Skeletal muscle tissue (tissue), 4 donors: ENCODE results near the gene GFPT1. TPM values are rescaled to one million over a fixed set of nuclear protein-coding genes. Genes with fewer than 3 reads are reported as not detected.
"Not testable (repeated sequence)": the region's sequence is repeated elsewhere in the genome, so short reads cannot be mapped to it uniquely, and the experiment has no call there.

Experiments
- H3K27ac ChIP-seq: one replicate; pipeline ENCODE4 v1.7.0; 2013; ENCODE audit warnings: mild to moderate bottlenecking, low read depth, low read length, inconsistent platforms
- H3K27me3 ChIP-seq, 3 donors: one replicate each; pipeline ENCODE4 v1.7.0; 2013; ENCODE audit warnings: low read length in 3 of 3; ENCODE audit not compliant: control insufficient read depth in 3 of 3, insufficient read depth in 3 of 3
- H3K36me3 ChIP-seq, 3 donors: one replicate each; pipeline ENCODE4 v1.7.0; 2013; ENCODE audit warnings: low read length in 3 of 3; ENCODE audit not compliant: control insufficient read depth in 3 of 3, insufficient read depth in 3 of 3
- H3K4me1 ChIP-seq, 3 donors: one replicate each; pipeline ENCODE4 v1.7.0; 2013; ENCODE audit warnings: low read length in 3 of 3, mild to moderate bottlenecking in 3 of 3; ENCODE audit not compliant: control insufficient read depth in 3 of 3, insufficient read depth in 3 of 3
- H3K4me3 ChIP-seq, 3 donors: one replicate each; pipeline ENCODE4 v1.7.0; 2013; ENCODE audit warnings: low read length in 3 of 3
- H3K9ac ChIP-seq, 3 donors: one replicate each; pipeline ENCODE4 v1.7.0; 2013; ENCODE audit warnings: low read length in 3 of 3, mild to moderate bottlenecking in 3 of 3, moderate library complexity in 2 of 3, low read depth in 1 of 3
- H3K9me3 ChIP-seq, 3 donors: one replicate each; pipeline ENCODE4 v1.7.0; 2013; ENCODE audit warnings: low read length in 3 of 3; ENCODE audit not compliant: control insufficient read depth in 3 of 3
- total RNA-seq: library from RNA; depleted of rRNA; stranded (reverse); fragments of >200 nt; gene quantifications from one replicate; pipeline ENCODE4 v1.2.3, GENCODE V29; 2014
- donor health status: Osteomylitis.

Gene GFPT1
- 30.8 TPM for total RNA-seq

GRCh38 chr2:69386789-69387734 lies at the start of gene GFPT1:
GFPT1 (minus strand) TSS chr2:69387227; CDS start chr2:69387071, 156 bp downstream.
- no peaks in the 10 kb centered on the region for H3K9me3 ChIP-seq
- peak within 1 kb of the TSS; percentile 80 to 87 (median 86) for H3K4me3 ChIP-seq
- H3K27me3 ChIP-seq, result no peaks in the 10 kb centered on the region
- H3K4me1 ChIP-seq, result peaks cover 4 to 12% (median 6%) of the 10 kb centered on the region in 3 donors
- H3K9ac ChIP-seq, result peak within 1 kb of the TSS; percentile 73 to 84 (median 76)
- H3K27ac ChIP-seq, result peak within 1 kb of the TSS; percentile 75
- no peaks in the 10 kb centered on the region for H3K36me3 ChIP-seq

DNA sequence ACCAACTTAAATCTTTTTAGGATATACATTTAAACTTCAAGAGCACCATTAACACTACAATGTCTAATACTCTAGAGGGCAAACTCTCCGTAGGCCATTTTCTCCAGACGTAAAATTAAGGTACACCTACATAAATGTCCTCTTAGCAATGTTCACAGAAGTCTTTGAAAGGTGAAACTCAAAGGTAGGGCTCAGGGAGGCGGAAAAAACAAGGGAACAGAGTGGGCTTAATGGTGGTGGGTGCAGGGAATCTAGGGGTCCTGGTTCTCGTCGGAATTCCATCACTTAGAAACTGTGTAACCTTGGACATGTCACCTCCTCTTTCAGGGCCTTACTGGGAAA lies 49.5 kb upstream of the GFPT1 start:
- H3K9me3 ChIP-seq, result no peaks in the 10 kb centered on the region
- peak overlapping the region; percentile 79 to 98 (median 95) for H3K4me3 ChIP-seq
- H3K27me3 ChIP-seq, result no peaks in the 10 kb centered on the region
- H3K36me3 ChIP-seq, result peaks cover 0 to 2% (median 0%) of the 10 kb centered on the region in 3 donors
- H3K9ac ChIP-seq, result peak overlapping the region; percentile 88 to 99 (median 98)
- H3K27ac ChIP-seq, result peak overlapping the region; percentile 91
- H3K4me1 ChIP-seq, result peaks cover 15 to 23% (median 16%) of the 10 kb centered on the region in 3 donors

- Histone ChIP-seq H3K9me3 (no peaks in the 10 kb centered on the region), H3K9ac (no peak overlapping the region), H3K27ac (no peak overlapping the region), H3K4me1 (peaks cover 15 to 23% (median 16%) of the 10 kb centered on the region in 3 donors), H3K27me3 (no peaks in the 10 kb centered on the region), H3K36me3 (peaks cover 8 to 12% (median 9%) of the 10 kb centered on the region in 3 donors), H3K4me3 (no peak overlapping the region)
Measured at GRCh38 chr2:69434753-69435152, 47.7 kb upstream of the GFPT1 start.

GRCh38 chr2:69429491-69430183 lies 42.6 kb upstream of the GFPT1 start:
- H3K36me3 ChIP-seq, result peaks cover 17 to 28% (median 17%) of the 10 kb centered on the region in 3 donors
- no peak overlapping the region for H3K27ac ChIP-seq
- no peak overlapping the region for H3K4me3 ChIP-seq
- H3K9me3 ChIP-seq, result no peaks in the 10 kb centered on the region
- H3K9ac ChIP-seq, result no peak overlapping the region
- no peaks in the 10 kb centered on the region for H3K4me1 ChIP-seq
- no peaks in the 10 kb centered on the region for H3K27me3 ChIP-seq

- no peaks in the 10 kb centered on the region for H3K27me3 ChIP-seq
- peaks cover 17 to 28% (median 17%) of the 10 kb centered on the region in 3 donors for H3K36me3 ChIP-seq
- H3K9me3 ChIP-seq, result no peaks in the 10 kb centered on the region
- H3K4me3 ChIP-seq, result no peak overlapping the region
- H3K9ac ChIP-seq, result no peak overlapping the region
- no peak overlapping the region for H3K27ac ChIP-seq
- H3K4me1 ChIP-seq, result no peaks in the 10 kb centered on the region
Measured at GRCh38 chr2:69428981-69429380, 42.0 kb upstream of the GFPT1 start.

GRCh38 chr2:69424419-69424818 lies 37.4 kb upstream of the GFPT1 start:
- Histone ChIP-seq H3K4me3 (no peak overlapping the region), H3K9ac (no peak overlapping the region), H3K36me3 (peaks cover 7 to 21% (median 19%) of the 10 kb centered on the region in 3 donors), H3K27ac (no peak overlapping the region), H3K4me1 (no peaks in the 10 kb centered on the region), H3K9me3 (no peaks in the 10 kb centered on the region), H3K27me3 (no peaks in the 10 kb centered on the region)

- no peaks in the 10 kb centered on the region for H3K9me3 ChIP-seq
- no peaks in the 10 kb centered on the region for H3K27me3 ChIP-seq
- H3K36me3 ChIP-seq, result peaks cover 17 to 18% (median 18%) of the 10 kb centered on the region in 3 donors
- H3K4me1 ChIP-seq, result no peaks in the 10 kb centered on the region
- no peak overlapping the region for H3K27ac ChIP-seq
- no peak overlapping the region for H3K4me3 ChIP-seq
- no peak overlapping the region for H3K9ac ChIP-seq
Measured at GRCh38 chr2:69422198-69422597, 35.2 kb upstream of the GFPT1 start.

DNA sequence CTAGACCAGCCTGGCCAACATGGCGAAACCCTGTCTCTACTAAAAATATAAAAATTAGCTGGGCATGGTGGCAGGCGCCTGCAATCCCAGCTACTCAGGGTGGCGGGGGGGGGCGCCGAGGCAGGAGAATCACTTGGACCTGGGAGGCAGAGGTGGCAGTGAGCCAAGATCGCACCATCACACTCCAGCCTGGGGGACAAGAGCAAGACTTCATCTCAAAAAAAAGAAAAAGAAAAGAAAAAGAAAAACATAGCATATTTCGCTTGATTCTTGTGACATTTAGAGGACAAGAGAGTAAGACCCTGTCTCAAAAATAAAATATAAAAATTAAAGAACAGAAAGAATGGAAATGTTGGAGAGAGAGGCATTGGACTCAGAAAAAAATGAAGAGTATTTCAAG lies 32.1 kb upstream of the GFPT1 start:
- not testable (repeated sequence) for H3K27ac ChIP-seq, H3K4me1 ChIP-seq, H3K9me3 ChIP-seq, H3K27me3 ChIP-seq, H3K4me3 ChIP-seq, H3K9ac ChIP-seq
- H3K36me3 ChIP-seq, result peaks cover 19 to 32% (median 27%) of the 10 kb centered on the region in 3 donors

DNA sequence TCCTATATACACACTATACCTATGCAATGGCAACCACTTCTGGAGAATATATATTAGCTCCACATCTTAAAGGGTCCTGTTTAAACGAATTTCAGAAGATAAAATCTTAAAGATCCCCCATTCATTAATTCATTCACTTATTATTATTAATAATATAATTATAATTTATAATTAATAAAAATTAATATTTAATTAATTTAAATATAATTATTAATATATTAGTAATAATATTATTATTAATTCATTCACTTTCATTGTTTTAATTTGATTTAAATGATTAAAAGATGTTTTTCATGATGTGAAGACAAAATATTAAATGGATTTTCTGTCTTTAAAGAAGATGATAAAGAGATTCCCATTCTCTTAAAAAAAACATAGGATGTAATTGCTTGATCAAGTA lies 29.1 kb upstream of the GFPT1 start:
- Histone ChIP-seq H3K9ac (no peak overlapping the region), H3K4me3 (no peak overlapping the region), H3K9me3 (no peaks in the 10 kb centered on the region), H3K27me3 (no peaks in the 10 kb centered on the region), H3K4me1 (no peaks in the 10 kb centered on the region), H3K27ac (no peak overlapping the region), H3K36me3 (peaks cover 25 to 32% (median 31%) of the 10 kb centered on the region in 3 donors)

- H3K27ac ChIP-seq, result no peak overlapping the region
- peaks cover 13 to 26% (median 25%) of the 10 kb centered on the region in 3 donors for H3K36me3 ChIP-seq
Measured at GRCh38 chr2:69411120-69411519, 24.1 kb upstream of the GFPT1 start.

More at GRCh38 chr2:69411120-69411519, 24.1 kb upstream of the GFPT1 start:
- no peaks in the 10 kb centered on the region for H3K27me3 ChIP-seq
- no peaks in the 10 kb centered on the region for H3K4me1 ChIP-seq
- no peaks in the 10 kb centered on the region for H3K9me3 ChIP-seq
- no peak overlapping the region for H3K9ac ChIP-seq
- no peak overlapping the region for H3K4me3 ChIP-seq
